Left ventricle myocardium superior (tissue), 1 donor: ENCODE data around the gene MPHOSPH8. TPM values are rescaled to one million over a fixed set of nuclear protein-coding genes. Genes with fewer than 3 reads are reported as not detected.
"Not testable (repeated sequence)": the region's sequence is repeated elsewhere in the genome, so short reads cannot be mapped to it uniquely, and the experiment has no call there.

Experiments
- ATAC-seq: fragments of 200-7000 bp; cut with Tn5 transposase; one replicate; pipeline ENCODE4 v1.9.1; 2020; ENCODE audit warnings: mild to moderate bottlenecking, moderate library complexity
- DNase-seq: peaks from one replicate; pipeline ENCODE4 v3.0.0-alpha.2; 2020
- intact Hi-C: fragments of 100-400 bp; cut with micrococcal nuclease; formaldehyde crosslinking; loops from one replicate; pipeline ENCODE4 v1.11.0; 2022
- total RNA-seq: library from RNA; stranded (reverse); fragmentation: NEBNext Ultra II Directional; extraction: Animal tissue kit (Norgen Biotek cat#: 25700); gene quantifications from one replicate; pipeline ENCODE4 v1.2.1, GENCODE V29; 2021
- donor health status: DM: no; HTN: yes; CAD: no; lungs with severe emphysema.

MPHOSPH8 gene
- total RNA-seq, 1 donor from 2014 or later = 29.2 TPM

DNA sequence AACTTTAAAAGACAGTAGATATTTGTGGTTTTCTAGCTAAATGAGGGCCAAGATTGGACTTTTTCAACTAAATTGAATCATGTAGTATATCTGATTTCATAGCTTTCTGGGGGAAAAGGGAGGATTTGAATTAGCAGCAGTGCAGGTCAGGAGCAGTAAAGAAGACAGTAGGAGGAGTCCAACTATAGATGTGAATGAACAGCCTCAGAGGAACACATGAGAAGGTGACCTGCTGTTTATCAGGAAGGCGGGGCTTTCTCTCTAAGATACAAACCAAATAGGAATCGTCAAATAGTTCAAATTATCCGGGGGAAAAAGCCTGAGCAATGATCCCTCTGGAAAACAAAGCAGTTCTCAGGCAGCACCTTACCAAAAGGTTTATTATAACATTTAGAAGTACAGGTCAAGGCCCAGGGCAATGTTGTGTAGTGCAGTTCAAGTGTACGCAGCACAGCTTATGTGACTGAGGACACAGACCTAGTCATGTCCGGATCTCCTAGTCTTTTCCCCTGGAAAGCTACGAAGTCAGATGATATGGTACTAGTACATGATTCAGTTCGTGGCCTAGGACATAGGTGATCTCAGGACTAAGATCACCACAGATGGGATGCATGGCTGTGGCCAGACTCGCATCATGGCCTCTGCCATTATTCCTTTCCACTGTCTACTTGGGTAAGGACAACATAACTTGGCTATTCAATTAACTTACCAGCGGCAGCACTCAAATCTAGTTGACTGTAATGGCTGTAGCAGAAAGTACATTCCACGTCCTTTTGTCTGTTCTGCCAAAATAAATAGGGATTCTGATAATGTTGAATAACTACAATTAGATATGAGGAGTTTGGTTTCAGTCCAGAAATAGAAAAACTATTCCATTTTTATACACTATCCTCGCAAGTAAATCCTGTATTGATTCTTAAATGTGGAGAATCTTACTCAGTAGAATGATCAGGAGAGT lies 40.3 kb downstream of the MPHOSPH8 start:
- DNase-seq (no peak), ATAC-seq (peak; percentile 18)
- intact Hi-C loops = no loop called here

- DNase-seq = no peak
- no peak for ATAC-seq
- intact Hi-C loops = no loop called here
Measured at GRCh38 chr13:19674898-19675297, 41.4 kb downstream of the MPHOSPH8 start.

DNA sequence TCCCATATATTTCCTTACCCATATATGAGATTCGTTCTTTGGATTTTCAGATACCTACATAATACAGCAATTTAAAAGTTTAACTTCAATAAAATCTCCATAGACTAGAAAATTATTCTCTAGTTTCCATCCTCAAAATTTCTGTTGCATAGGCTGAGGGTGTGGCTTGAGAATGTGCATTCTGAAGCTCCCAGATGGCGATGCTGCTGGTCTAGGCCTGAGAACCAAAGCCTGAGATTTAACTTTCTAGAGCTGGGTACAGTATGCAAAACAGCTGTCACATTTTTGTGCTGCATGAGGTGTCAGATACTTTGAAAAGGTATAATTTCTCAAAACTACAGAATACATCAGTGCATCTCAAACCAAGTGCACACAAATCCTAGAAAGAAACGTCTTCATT lies 42.7 kb downstream of the MPHOSPH8 start:
- ATAC-seq = no peak
- DNase-seq = no peak
- intact Hi-C loops = no loop called here

DNA sequence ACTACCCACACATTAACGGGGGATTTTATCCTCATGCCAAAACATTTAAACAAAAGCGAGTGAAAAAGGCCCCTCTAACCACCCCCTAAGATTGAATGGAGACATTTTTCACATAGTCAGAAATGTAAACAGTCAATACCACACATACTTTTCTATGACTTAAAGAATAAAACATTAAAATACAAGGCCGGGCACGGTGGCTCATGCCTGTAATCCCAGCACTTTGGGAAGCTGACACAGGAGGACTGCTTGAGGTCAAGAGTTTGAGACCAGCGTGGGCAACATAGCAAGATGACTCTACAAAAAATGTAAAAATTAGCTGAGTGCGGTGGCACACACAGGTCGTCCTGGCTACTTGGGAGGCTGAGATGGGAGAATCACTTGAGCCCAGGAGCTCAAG lies 47.3 kb downstream of the MPHOSPH8 start:
- no peak for ATAC-seq
- DNase-seq = no peak
- intact Hi-C loops = no loop called here

GRCh38 chr13:19681517-19681916 lies 48.1 kb downstream of the MPHOSPH8 start:
- intact Hi-C loops = no loop called here
- no peak for DNase-seq
- ATAC-seq = no peak

DNA sequence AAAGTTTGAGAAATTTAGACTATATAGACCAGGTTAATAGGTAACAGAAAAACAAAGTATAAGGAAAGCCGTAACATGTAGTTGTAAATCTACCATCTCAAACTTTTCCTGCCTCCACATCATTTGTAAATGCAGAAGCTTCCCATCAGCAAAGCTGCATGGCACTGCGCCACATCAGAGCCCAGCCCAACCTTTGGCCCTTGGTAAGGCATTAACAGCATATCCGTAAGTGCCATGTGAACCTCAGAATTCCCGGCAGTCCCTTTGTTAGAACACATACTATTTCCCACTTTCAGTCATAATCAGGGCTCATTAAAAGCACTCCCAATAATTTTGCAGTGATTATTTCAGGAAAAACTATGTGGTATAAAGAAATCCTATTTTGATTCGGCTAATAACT lies 51.6 kb downstream of the MPHOSPH8 start:
- ATAC-seq = no peak
- intact Hi-C loops = no loop called here
- no peak for DNase-seq

- DNase-seq (no peak), ATAC-seq (no peak)
- intact Hi-C loops = no loop called here
Measured at GRCh38 chr13:19685437-19685836, 52.0 kb downstream of the MPHOSPH8 start.

GRCh38 chr13:19691447-19691846 lies 58.0 kb downstream of the MPHOSPH8 start:
- DNase-seq, ATAC-seq, intact Hi-C loops: not testable (repeated sequence)

DNA sequence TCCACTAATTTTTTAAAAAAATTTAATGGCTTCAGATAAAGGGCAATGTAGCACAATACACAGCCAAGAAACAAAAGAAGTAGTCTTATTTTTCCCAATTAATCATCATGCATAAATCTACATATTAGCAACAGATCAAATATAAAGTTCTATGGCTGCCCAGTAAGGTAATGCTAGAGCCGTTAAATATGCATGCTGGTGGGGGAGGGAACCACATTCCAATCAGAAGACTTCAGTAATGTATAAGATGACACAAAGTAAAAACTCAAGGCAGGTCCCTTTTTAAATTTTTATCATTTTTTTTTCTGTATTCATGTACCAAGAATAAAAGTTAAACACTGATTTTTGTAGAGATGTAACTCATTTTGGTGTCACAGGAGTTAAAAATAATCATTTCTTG lies 62.0 kb downstream of the MPHOSPH8 start:
- intact Hi-C loops = no loop called here
- ATAC-seq (no peak), DNase-seq (no peak)

- DNase-seq (no peak), ATAC-seq (no peak)
- intact Hi-C loops = no loop called here
Measured at GRCh38 chr13:19695829-19696228, 62.4 kb downstream of the MPHOSPH8 start.

DNA sequence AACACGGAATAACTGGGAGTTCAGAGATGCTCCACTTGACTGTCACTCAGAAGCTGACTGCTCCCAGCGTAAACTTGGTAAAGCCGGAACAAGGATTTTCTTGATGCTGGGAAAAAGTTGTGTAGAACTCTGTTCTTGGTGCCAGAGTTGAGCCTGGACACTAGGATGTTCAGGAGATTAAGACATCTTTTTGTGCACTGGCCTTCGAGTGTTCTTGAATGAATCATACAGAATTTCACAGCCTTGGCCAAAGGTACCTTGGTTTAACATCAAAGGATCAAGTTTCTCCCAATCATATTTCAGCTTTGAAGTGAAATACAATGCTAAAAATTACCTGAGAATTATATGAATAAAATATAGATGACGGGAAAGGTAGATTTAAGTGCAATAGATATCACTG lies 67.5 kb downstream of the MPHOSPH8 start:
- DNase-seq, ATAC-seq, intact Hi-C loops: not testable (repeated sequence)

GRCh38 chr13:19701619-19702018 lies 68.2 kb downstream of the MPHOSPH8 start:
- intact Hi-C loops, ATAC-seq, DNase-seq: not testable (repeated sequence)

GRCh38 chr13:19704256-19704655 lies 70.8 kb downstream of the MPHOSPH8 start:
- ATAC-seq, intact Hi-C loops, DNase-seq: not testable (repeated sequence)

- intact Hi-C loops, ATAC-seq, DNase-seq: not testable (repeated sequence)
Measured at GRCh38 chr13:19709039-19709438, 75.6 kb downstream of the MPHOSPH8 start.

DNA sequence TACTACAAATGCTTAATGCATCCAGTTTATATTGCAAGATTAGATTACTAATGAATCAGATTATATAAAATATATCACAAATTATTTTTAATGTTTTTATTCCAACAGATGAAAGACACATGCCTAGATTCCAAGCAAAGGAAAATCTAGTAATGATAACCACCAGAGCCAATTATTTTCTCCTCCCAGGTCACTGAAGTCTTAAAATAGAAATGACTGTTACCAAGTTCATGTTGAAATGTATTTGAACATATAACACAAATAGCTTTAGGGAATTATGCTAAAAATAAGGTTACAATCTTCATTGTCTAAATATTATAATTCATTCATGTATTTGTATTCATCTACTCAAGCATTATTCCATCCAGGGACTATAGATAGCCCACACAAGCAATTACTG lies 76.3 kb downstream of the MPHOSPH8 start:
- intact Hi-C loops, ATAC-seq, DNase-seq: not testable (repeated sequence)

GRCh38 chr13:19713186-19713965 lies 79.9 kb downstream of the MPHOSPH8 start:
- DNase-seq (no peak), ATAC-seq (no peak)
- intact Hi-C loops = no loop called here

- DNase-seq (no peak), ATAC-seq (no peak)
- intact Hi-C loops = no loop called here
Measured at GRCh38 chr13:19720039-19720438, 86.6 kb downstream of the MPHOSPH8 start.
